OCI-LY7 (cell line): ENCODE data around the gene OOSP1. TPM values are rescaled to one million over a fixed set of nuclear protein-coding genes. Genes with fewer than 3 reads are reported as not detected.
"Not testable (repeated sequence)": the region's sequence is repeated elsewhere in the genome, so short reads cannot be mapped to it uniquely, and the experiment has no call there.

Experiments
- BruUV-seq: library from RNA; stranded (reverse); fragments of 400-500 nt; replicated peaks from 2 replicates; lab custom pipeline; 2021; lab: Mats Ljungman, UMichigan
- CTCF ChIA-PET: fragments of 300-600 bp; sonication (Branson Sonifier 250); formaldehyde crosslinking; loops from one replicate; lab custom pipeline; 2022; ENCODE audit warnings: antibody characterized with exemption; ENCODE audit not compliant: unreplicated experiment; lab: Charles Lee
- POLR2A ChIA-PET: fragments of 300-600 bp; sonication (Branson Sonifier 250); formaldehyde crosslinking; loops from one replicate; lab custom pipeline; 2022; ENCODE audit warnings: antibody characterized with exemption; lab: Charles Lee
- DNase-seq: peaks from one replicate; pipeline ENCODE4 v3.0.0-alpha.2; 2015; ENCODE audit warnings: low spot score
- H2AFZ ChIP-seq: fragments of 200-600 bp; sonication (generic), shearing (Covaris generic); 2 replicates; pipeline ENCODE4 v1.6.1; 2014; ENCODE audit warnings: mild to moderate bottlenecking, antibody characterized with exemption, low read length, moderate library complexity
- H3K27ac ChIP-seq: fragments of 200-600 bp; sonication (generic); 2 replicates; pipeline ENCODE4 v1.5.1; 2014; ENCODE audit warnings: mixed run types, low read depth, mild to moderate bottlenecking, moderate library complexity, low read length, inconsistent platforms; ENCODE audit not compliant: poor library complexity, severe bottlenecking
- H3K36me3 ChIP-seq: fragments of 200-600 bp; sonication (generic); 2 replicates; pipeline ENCODE4 v1.6.1; 2014; ENCODE audit warnings: mild to moderate bottlenecking, antibody characterized with exemption, low read length, moderate library complexity, mixed read lengths; ENCODE audit not compliant: insufficient read depth
- H3K4me1 ChIP-seq: fragments of 200-600 bp; sonication (generic); 2 replicates; pipeline ENCODE4 v1.5.1; 2014; ENCODE audit warnings: mild to moderate bottlenecking, low read length; ENCODE audit not compliant: insufficient read depth, poor library complexity, severe bottlenecking
- H3K4me2 ChIP-seq: fragments of 200-600 bp; sonication (generic); 2 replicates; pipeline ENCODE4 v1.6.1; 2014; ENCODE audit warnings: mild to moderate bottlenecking, low read length
- H3K4me3 ChIP-seq: fragments of 200-600 bp; sonication (generic); 2 replicates; pipeline ENCODE4 v1.5.1; 2014; ENCODE audit warnings: mild to moderate bottlenecking, low read depth, low read length; ENCODE audit not compliant: poor library complexity, severe bottlenecking
- H3K79me2 ChIP-seq: fragments of 200-600 bp; sonication (generic); 2 replicates; pipeline ENCODE4 v1.6.1; 2016; ENCODE audit warnings: low read depth, mild to moderate bottlenecking, low read length, moderate library complexity, mixed read lengths; ENCODE audit not compliant: insufficient read depth
- H3K9me2 ChIP-seq: fragments of 200-600 bp; sonication (generic); 2 replicates; pipeline ENCODE4 v1.6.1; 2016; ENCODE audit warnings: mild to moderate bottlenecking, low read length, mixed read lengths; ENCODE audit not compliant: insufficient read depth
- H3K9me3 ChIP-seq: fragments of 200-600 bp; sonication (generic); 2 replicates; pipeline ENCODE4 v1.6.1; 2014; ENCODE audit warnings: mild to moderate bottlenecking, mixed run types, low read length, mixed read lengths
- H4K20me1 ChIP-seq: fragments of 200-600 bp; sonication (generic); 2 replicates; pipeline ENCODE4 v1.6.1; 2014; ENCODE audit warnings: mild to moderate bottlenecking, antibody characterized with exemption, low read length, moderate library complexity, mixed read lengths; ENCODE audit not compliant: insufficient read depth
- EZH2phosphoT487 ChIP-seq: fragments of 200-600 bp; sonication (generic); IDR thresholded peaks from 2 replicates; pipeline ENCODE4 v1.6.1; 2018; ENCODE audit warnings: low read depth, borderline replicate concordance, mild to moderate bottlenecking, mixed run types, antibody characterized with exemption, low read length, moderate library complexity, mixed read lengths
- intact Hi-C: fragments of 100-400 bp; cut with micrococcal nuclease; formaldehyde crosslinking; loops from one replicate; pipeline ENCODE4 v1.10.0; 2022; ENCODE audit not compliant: unreplicated experiment
- total RNA-seq, 2 experiments: library from RNA; depleted of rRNA in 1 of 2; stranded (reverse); fragments of >200 nt in 1 of 2; shearing (Covaris generic) in 1 of 2; gene quantifications; 2 replicates each; pipeline ENCODE4 v1.2.3, GENCODE V29; 2014 to 2022
- TF ChIP-seq, protein P1 (sequence below): fragments of 200-600 bp; sonication (generic); conservative IDR thresholded peaks from 2 replicates; pipeline ENCODE4 v1.5.1; 2014; ENCODE audit warnings: mild to moderate bottlenecking, antibody characterized with exemption, low read length, moderate library complexity, mixed read lengths

The OOSP1 gene
- total RNA-seq, 2 experiments from 2014 or later: not detected

DNA sequence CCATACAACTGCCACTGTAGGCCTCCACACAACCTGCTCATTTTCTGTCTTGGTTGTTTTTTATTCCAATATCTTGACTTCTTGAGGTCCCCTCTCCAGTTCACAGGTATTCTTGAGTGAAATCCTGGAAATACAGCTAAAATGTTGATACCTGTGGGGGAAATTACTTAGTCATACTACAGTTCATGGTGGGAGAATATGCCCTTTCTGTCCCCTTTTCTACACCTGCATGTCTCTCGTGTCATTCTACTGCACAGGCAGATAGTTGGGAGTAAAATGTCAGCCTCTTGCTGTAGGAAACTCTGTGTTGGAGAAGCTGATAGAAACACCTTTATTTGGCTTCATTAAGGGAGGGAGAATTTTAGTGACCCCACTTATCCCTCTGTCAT is 30.2 kb downstream of the OOSP1 start:
- ChIA-PET POLR2A (no interaction called here), CTCF (no interaction called here)
- BruUV-seq: no TSS peak
- TF ChIP-seq, protein P1, sequence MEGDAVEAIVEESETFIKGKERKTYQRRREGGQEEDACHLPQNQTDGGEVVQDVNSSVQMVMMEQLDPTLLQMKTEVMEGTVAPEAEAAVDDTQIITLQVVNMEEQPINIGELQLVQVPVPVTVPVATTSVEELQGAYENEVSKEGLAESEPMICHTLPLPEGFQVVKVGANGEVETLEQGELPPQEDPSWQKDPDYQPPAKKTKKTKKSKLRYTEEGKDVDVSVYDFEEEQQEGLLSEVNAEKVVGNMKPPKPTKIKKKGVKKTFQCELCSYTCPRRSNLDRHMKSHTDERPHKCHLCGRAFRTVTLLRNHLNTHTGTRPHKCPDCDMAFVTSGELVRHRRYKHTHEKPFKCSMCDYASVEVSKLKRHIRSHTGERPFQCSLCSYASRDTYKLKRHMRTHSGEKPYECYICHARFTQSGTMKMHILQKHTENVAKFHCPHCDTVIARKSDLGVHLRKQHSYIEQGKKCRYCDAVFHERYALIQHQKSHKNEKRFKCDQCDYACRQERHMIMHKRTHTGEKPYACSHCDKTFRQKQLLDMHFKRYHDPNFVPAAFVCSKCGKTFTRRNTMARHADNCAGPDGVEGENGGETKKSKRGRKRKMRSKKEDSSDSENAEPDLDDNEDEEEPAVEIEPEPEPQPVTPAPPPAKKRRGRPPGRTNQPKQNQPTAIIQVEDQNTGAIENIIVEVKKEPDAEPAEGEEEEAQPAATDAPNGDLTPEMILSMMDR: no peak
- no peak for TF ChIP-seq EZH2phosphoT487
- Histone ChIP-seq H3K4me1 (no peaks in the 10 kb centered on the region), H3K4me3 (no peak overlapping the region), H3K4me2 (no peak overlapping the region), H3K9me2 (no peaks in the 10 kb centered on the region), H2AFZ (no peak overlapping the region), H3K9me3 (no peaks in the 10 kb centered on the region), H3K79me2 (no peaks in the 10 kb centered on the region), H4K20me1 (no peaks in the 10 kb centered on the region), H3K27ac (no peak overlapping the region), H3K36me3 (no peaks in the 10 kb centered on the region)
- no peak for DNase-seq
- intact Hi-C loops: no loop called here

DNA sequence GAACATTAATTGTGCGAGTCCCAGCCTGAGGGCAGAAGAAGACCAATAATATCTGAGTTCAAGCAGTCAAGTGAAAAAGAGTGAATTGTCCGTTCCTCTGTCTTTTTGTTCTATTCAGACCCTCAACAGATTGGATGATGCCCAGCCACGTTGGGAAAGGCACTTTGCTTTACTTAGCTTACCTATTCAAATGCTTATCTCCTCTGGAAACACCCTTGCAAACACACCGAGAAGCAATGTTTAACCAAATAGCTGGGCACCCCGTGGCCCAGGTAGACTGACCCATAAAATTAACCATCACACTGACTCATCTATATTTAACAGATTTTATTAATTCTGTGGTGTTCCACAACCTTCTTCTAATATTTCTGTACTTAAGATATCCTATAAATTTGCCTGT is 34.9 kb downstream of the OOSP1 start:
- H3K4me3 ChIP-seq: no peak overlapping the region
- no TSS peak for BruUV-seq
- no peaks in the 10 kb centered on the region for H4K20me1 ChIP-seq
- no peaks in the 10 kb centered on the region for H3K9me2 ChIP-seq
- no peak overlapping the region for H2AFZ ChIP-seq
- H3K4me1 ChIP-seq: no peaks in the 10 kb centered on the region
- TF ChIP-seq EZH2phosphoT487: no peak
- TF ChIP-seq, protein P1: no peak
- H3K27ac ChIP-seq: no peak overlapping the region
- CTCF ChIA-PET: no interaction called here
- DNase-seq: no peak
- H3K9me3 ChIP-seq: no peaks in the 10 kb centered on the region
- H3K4me2 ChIP-seq: no peak overlapping the region
- POLR2A ChIA-PET: interaction anchor here (0.6 kb wide), 1 partner anchor 21 kb away, joined by 3 read pairs; no protein-coding TSS in a partner anchor
- intact Hi-C loops: no loop called here
- H3K79me2 ChIP-seq: no peaks in the 10 kb centered on the region
- no peaks in the 10 kb centered on the region for H3K36me3 ChIP-seq

DNA sequence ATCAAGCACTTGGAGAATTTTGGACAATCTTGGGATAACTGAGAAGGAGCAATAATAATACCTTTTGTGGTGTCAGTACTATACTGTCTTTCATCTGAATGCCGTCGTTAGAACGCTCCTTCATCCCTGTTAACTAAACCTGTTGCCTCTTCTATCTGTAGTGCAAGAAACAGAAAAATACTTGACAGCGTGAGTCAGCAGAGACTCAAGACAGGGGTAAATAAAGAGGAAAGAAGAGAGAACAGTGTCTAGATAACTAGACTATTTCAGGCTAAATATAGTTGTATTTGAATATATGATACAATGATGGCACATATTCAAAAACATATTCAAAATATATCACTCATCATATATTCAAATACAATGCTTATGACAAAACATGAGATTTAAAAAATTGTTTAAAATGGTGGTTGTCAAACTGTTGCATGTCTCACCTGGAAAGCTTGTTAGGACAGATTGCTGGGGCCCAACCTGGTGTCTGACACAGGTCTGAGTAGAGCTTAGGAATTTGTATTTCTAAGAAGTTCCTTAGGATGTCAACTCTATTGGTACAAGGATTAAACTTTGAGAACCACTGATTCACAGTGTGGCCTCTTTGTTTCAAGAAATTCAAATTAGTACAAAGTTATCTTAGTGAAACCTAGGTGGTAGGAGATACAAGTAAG is 43.0 kb downstream of the OOSP1 start:
- Histone ChIP-seq H3K4me2 (no peak overlapping the region), H3K4me3 (no peak overlapping the region), H3K27ac (no peak overlapping the region), H4K20me1 (no peaks in the 10 kb centered on the region), H3K9me2 (no peaks in the 10 kb centered on the region), H2AFZ (no peak overlapping the region), H3K36me3 (no peaks in the 10 kb centered on the region), H3K9me3 (no peaks in the 10 kb centered on the region), H3K79me2 (no peaks in the 10 kb centered on the region), H3K4me1 (no peaks in the 10 kb centered on the region)
- TF ChIP-seq EZH2phosphoT487: no peak
- TF ChIP-seq, protein P1: no peak
- no TSS peak for BruUV-seq
- intact Hi-C loops: no loop called here
- no peak for DNase-seq
- POLR2A ChIA-PET: no interaction called here
- CTCF ChIA-PET: no interaction called here

DNA sequence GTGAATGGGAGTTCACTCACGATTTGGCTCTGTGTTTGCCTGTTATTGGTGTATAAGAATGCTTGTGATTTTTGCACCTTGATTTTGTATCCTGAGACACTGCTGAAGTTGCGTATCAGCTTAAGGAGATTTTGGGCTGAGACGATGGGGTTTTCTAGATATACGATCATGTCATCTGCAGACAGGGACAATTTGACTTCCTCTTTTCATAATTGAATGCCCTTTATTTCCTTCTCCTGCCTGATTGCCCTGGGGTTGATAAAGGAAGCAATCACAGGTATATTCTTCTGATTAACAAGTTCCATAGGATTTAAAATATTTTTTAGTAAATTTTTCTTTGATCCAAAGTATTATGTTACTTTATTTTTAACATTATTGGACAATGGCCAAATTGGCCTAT is 43.8 kb downstream of the OOSP1 start:
- POLR2A ChIA-PET, H2AFZ ChIP-seq, H3K79me2 ChIP-seq, H3K27ac ChIP-seq, H3K9me2 ChIP-seq, H3K9me3 ChIP-seq, BruUV-seq, H3K36me3 ChIP-seq, H3K4me2 ChIP-seq, CTCF ChIA-PET, H4K20me1 ChIP-seq, DNase-seq, H3K4me3 ChIP-seq, intact Hi-C loops, H3K4me1 ChIP-seq: not testable (repeated sequence)
